Neural progenitor cell (in vitro differentiated cells): ENCODE results near the gene SCGN.

Experiments used
- CTCF ChIP-seq: fragments of 200-600 bp; sonication (generic); IDR thresholded peaks from 2 replicates; pipeline ENCODE4 v1.5.1; 2017; ENCODE audit warnings: antibody characterized with exemption, mild to moderate bottlenecking
- EZH2 ChIP-seq: fragments of 200-600 bp; sonication (generic); IDR thresholded peaks from 2 replicates; pipeline ENCODE4 v1.6.1; 2017; ENCODE audit warnings: antibody characterized with exemption, mild to moderate bottlenecking, moderate library complexity

DNA sequence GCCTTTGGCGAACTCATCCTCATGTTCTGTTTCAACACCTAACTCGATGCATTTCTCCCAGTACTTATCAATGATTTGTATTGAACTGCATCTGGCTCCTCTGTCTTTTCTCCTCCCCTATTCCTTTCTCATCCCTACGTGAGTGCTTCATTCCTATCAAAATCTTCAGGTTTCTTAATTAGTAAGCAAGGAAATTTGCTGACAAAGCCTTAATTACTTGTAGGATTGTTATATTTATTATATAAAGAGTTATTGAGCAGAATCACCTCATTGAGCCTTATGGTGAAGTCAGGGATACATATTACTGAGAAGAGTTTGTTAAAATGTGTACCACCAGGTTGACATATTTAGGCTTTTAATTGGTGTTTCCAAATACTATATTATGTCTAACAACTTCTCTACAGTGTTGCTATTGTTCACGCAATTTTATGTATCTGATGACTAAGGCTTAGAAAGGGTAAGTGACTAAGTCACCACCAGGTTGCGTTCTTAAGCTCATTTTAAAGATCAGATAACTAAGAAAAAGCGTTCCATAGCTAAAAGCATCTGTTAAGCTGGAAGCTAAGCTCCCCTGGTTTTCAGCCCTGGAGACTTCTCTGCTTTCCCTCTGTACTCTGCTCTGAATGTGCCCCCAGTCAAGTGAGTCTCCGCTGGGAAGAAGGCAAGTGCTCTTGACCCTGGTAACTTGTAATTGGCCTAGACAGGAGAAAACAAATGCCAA lies 18.9 kb downstream of the SCGN start:
- TF ChIP-seq EZH2 = no peak
- no peak for TF ChIP-seq CTCF
